Heart left ventricle (tissue), 16 donors: ENCODE results near the gene SUCO. TPM values are rescaled to one million over a fixed set of nuclear protein-coding genes. Genes with fewer than 3 reads are reported as not detected.

Source experiments
- ATAC-seq, 4 donors: fragments of 200-7000 bp; cut with Tn5 transposase; one replicate each; pipeline ENCODE4 v1.9.1; 2020 to 2022; ENCODE audit warnings: moderate library complexity in 4 of 4, mild to moderate bottlenecking in 3 of 4, moderate number of reproducible peaks in 1 of 4
- DNase-seq, 5 donors: peaks; one replicate each; pipeline ENCODE4 v3.0.0-alpha.2; 2020
- H3K27ac ChIP-seq, 12 donors: fragments of 200-600 bp; sonication (generic) in 4 of 12; one replicate each; pipeline versions ENCODE4 v1.5.0 to v1.8.0; 2016 to 2022; ENCODE audit warnings: mild to moderate bottlenecking in 2 of 12
- H3K27me3 ChIP-seq, 9 donors: fragments of 200-600 bp; sonication (generic) in 2 of 9; one replicate each; pipeline versions ENCODE4 v1.5.1 to v1.8.0; 2016 to 2022; ENCODE audit warnings: mild to moderate bottlenecking in 3 of 9
- H3K36me3 ChIP-seq, 9 donors: fragments of 200-600 bp; sonication (generic) in 2 of 9; one replicate each; pipeline versions ENCODE4 v1.5.0 to v1.8.0; 2018 to 2022; ENCODE audit warnings: mild to moderate bottlenecking in 2 of 9
- H3K4me1 ChIP-seq, 12 donors: fragments of 200-600 bp; sonication (generic) in 4 of 12; one replicate each; pipeline versions ENCODE4 v1.5.0 to v1.8.0; 2016 to 2022; ENCODE audit warnings: mild to moderate bottlenecking in 3 of 12
- H3K4me3 ChIP-seq, 12 donors: fragments of 200-600 bp; sonication (generic) in 4 of 12; one replicate each; pipeline versions ENCODE4 v1.5.0 to v1.8.0; 2017 to 2022; ENCODE audit warnings: mild to moderate bottlenecking in 9 of 12, moderate library complexity in 4 of 12
- H3K9me3 ChIP-seq, 12 donors: fragments of 200-600 bp; sonication (generic) in 4 of 12; one replicate each; pipeline versions ENCODE4 v1.5.0 to v1.8.0; 2016 to 2022; ENCODE audit warnings: mild to moderate bottlenecking in 1 of 12
- POLR2A ChIP-seq, 2 donors: fragments of 450-650 bp; IDR thresholded peaks; one replicate each; pipeline ENCODE4 v1.6.1; 2017; ENCODE audit warnings: antibody characterized with exemption in 2 of 2, mild to moderate bottlenecking in 2 of 2, moderate library complexity in 2 of 2
- WGBS, 4 donors: extraction: QIAGEN DNeasy Blood & Tissue Kit in 2 of 4; methylation state at CpG; one replicate each; pipeline versions ENCODE4 v1.1.5 to v1.1.7; 2013 to 2018; 5-methylcytosine and 5-hydroxymethylcytosine counted together
- intact Hi-C, 10 donors: fragments of 100-400 bp; cut with DNase I; formaldehyde crosslinking; loops; one replicate each; pipeline versions ENCODE4 v1.11.1 to v1.14.2; 2022
- polyA plus RNA-seq, 2 donors: library from polyadenylated mRNA; stranded (reverse); fragments of 200-250 nt; gene quantifications; one replicate each; pipeline ENCODE4 v1.2.3, GENCODE V29; 2013
- total RNA-seq, 9 donors: library from RNA; depleted of rRNA in 2 of 9; stranded (reverse); fragments of >200 nt in 2 of 9; fragmentation: NEBNext Ultra II Directional in 3 of 9; extraction: Animal tissue kit (Norgen Biotek cat#: 25700) in 3 of 9; gene quantifications; one replicate each; pipeline versions ENCODE4 v1.1.0 to v1.2.4, GENCODE V29; 2016 to 2023
- TF ChIP-seq, protein P1 (sequence below), 12 donors: fragments of 200-600 bp; sonication (generic) in 4 of 12; IDR thresholded peaks; one replicate each; pipeline versions ENCODE4 v1.5.0 to v1.8.0; 2018 to 2022; ENCODE audit warnings: antibody characterized with exemption in 12 of 12, mild to moderate bottlenecking in 5 of 12
- donor health status: ischemic (EF 13 %, LVEDD 7.1; RV severe dilation, severe dysfunction).
- donor health status: healthy with polysubstance abuse.
- donor health status: DM: no; HTN: yes; CAD: no.
- donor health status: DM: no; HTN: no; CAD: no.
- donor health status: ischemic (EF 25% LVEDD 6.9; RV normal size, moderate dysfunction).
- donor health status: ischemic (EF 25% LVEDD 5.7; RV mildly dilated, moderate dysfunction).
- donor health status: healthy.
- donor health status: DM: yes; HTN: yes; CAD: no.
- donor health status: ischemic (EF 35%, LVEDD 5.7; RV mildly dilated, moderate dysfunction).
- donor health status: nonischemic (EF 11% LVEDD 7.7; RV severe dilation, severe dysfunction).
- donor health status: DM: yes; HTN: yes; CAD: no.
- donor health status: PGD.
- donor health status: ischemic (EF 29% LVEDD 5.4; RV normal size, mild dysfunction).
- donor health status: nonischemic (EF 23%, LVEDD 6.1; RV moderate dilation, normal function).

Gene SUCO
- total and polyA plus RNA-seq, 11 donors, result 6.7 to 33.4 (median 23.7) TPM

DNA sequence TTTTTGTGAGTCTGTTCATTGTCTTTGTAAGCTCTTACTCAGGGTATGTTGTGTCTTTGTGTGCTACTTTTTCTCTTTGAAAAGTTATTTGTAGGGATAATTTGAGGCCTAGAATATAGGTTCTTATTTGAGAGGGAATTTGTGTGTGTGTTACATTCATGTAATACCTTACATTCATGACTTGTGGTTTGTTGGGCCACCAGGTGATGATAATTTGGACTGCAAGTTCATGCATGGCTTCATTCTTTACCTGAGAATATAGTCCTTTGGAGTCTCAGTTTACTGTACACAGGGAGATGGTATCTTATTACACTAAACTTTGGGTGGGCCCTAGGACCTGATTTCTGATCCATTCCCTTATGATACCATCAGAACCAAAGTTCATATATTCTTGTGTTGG, 74.2 kb downstream of the SUCO start:
- H3K4me3 ChIP-seq, result no peak overlapping the region
- no peak for ATAC-seq
- peaks cover 0 to 75% (median 44%) of the 10 kb centered on the region in 9 donors for H3K36me3 ChIP-seq
- TF ChIP-seq, protein P1, sequence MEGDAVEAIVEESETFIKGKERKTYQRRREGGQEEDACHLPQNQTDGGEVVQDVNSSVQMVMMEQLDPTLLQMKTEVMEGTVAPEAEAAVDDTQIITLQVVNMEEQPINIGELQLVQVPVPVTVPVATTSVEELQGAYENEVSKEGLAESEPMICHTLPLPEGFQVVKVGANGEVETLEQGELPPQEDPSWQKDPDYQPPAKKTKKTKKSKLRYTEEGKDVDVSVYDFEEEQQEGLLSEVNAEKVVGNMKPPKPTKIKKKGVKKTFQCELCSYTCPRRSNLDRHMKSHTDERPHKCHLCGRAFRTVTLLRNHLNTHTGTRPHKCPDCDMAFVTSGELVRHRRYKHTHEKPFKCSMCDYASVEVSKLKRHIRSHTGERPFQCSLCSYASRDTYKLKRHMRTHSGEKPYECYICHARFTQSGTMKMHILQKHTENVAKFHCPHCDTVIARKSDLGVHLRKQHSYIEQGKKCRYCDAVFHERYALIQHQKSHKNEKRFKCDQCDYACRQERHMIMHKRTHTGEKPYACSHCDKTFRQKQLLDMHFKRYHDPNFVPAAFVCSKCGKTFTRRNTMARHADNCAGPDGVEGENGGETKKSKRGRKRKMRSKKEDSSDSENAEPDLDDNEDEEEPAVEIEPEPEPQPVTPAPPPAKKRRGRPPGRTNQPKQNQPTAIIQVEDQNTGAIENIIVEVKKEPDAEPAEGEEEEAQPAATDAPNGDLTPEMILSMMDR (IDR thresholded peaks at IDR 0.05), result no peak
- no peak for TF ChIP-seq POLR2A (IDR thresholded peaks at IDR 0.05)
- DNase-seq, result no peak
- intact Hi-C loops, result loop anchor here in 3 of 10 donors (5.0 kb wide), 1 partner anchor 110 kb away; no protein-coding TSS in a partner anchor
- no peaks in the 10 kb centered on the region for H3K9me3 ChIP-seq
- H3K4me1 ChIP-seq, result no peaks in the 10 kb centered on the region
- H3K27ac ChIP-seq, result no peak overlapping the region
- no peaks in the 10 kb centered on the region for H3K27me3 ChIP-seq

DNA sequence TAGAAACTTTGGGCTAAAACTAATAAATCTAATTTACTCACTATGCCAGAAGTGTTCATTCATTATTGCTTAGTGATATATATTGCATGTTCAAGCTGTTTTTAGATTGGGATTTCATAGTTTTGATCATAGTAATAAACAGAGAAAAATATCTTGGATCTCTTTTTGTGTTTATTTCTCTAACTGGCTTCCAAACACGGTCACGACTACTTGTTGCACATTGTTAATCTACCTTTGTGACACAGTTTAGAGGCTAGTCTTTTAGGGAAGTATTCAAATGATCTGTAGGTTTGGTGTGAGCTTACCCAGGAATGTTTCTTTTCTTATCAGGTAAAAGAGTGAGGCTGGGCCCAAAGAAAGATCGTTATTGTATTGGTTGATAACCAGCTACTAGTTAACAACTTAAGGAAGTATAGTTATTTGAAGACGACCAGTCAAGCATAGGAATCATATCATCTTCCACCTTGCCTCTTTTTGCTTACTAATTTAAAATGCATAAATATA, 75.2 kb downstream of the SUCO start:
- Histone ChIP-seq H3K4me3 (no peak overlapping the region), H3K9me3 (no peaks in the 10 kb centered on the region), H3K27ac (no peak overlapping the region), H3K4me1 (no peaks in the 10 kb centered on the region), H3K36me3 (peaks cover 0 to 67% (median 34%) of the 10 kb centered on the region in 9 donors), H3K27me3 (no peaks in the 10 kb centered on the region)
- intact Hi-C loops, result loop anchor here in 6 of 10 donors (2.0 to 5.0 kb wide), 3 partner anchors 109 to 113 kb away; no protein-coding TSS in a partner anchor
- no peak for DNase-seq
- ATAC-seq, result no peak
- TF ChIP-seq, protein P1 (IDR thresholded peaks at IDR 0.05), result no peak
- TF ChIP-seq POLR2A (IDR thresholded peaks at IDR 0.05), result no peak
- 75 to 86% (median 80%) methylated on average over 4 of the region's 4 CpGs for WGBS, 4 donors

DNA sequence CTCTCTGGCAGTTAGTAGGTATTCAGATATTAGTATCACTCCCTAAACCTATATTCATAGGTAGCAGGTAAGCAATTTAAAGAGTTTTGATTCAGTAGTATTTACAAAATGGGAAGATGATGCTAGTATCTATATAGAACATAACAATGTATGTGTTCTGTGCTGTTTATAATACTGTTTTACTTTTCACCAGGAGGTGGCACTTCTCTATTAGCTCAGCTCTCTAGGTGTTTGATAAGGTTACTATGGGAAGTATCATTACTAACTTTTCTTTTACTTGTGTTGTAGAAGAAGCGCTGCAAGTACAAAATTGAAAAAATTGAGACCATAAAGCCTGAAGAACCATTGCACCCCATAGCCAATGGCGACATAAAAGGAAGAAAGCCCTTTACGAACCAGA, 76.6 kb downstream of the SUCO start:
- TF ChIP-seq, protein P1 (IDR thresholded peaks at IDR 0.05), result peak; percentile 10 to 50 (median 31)
- TF ChIP-seq POLR2A (IDR thresholded peaks at IDR 0.05), result no peak
- intact Hi-C loops, result loop anchor here in 6 of 10 donors (2.0 to 5.0 kb wide), 3 partner anchors 108 to 111 kb away; no protein-coding TSS in a partner anchor
- Histone ChIP-seq H3K9me3 (no peaks in the 10 kb centered on the region), H3K27ac (no peak overlapping the region), H3K27me3 (no peaks in the 10 kb centered on the region), H3K36me3 (peaks cover 0 to 53% (median 25%) of the 10 kb centered on the region in 9 donors), H3K4me3 (no peak overlapping the region), H3K4me1 (no peaks in the 10 kb centered on the region)
- DNase-seq (no peak), ATAC-seq (peak in 2 of 4 donors; percentile 34 to 57)
- WGBS, 4 donors, result 90 to 94% (median 92%) methylated on average over 3 of the region's 3 CpGs

DNA sequence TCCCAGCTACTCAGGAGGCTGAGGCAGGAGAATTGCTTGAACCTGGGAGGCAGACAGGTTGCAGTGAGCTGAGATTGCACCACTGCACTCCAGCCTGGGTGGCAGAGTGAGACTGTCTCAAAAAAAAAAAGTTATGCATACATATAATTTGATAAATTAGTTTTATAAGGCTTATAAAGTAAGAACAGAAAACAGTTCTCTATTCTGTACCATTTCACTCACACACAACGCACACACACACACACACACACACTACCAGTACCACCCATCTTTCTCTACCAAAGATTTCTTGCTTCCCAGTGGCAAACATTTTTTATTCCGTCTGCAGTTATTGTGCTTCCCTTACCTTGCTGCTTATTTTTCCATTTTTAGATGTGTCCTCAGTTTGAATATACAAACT, 79.5 kb downstream of the SUCO start:
- peaks cover 0 to 9% (median 0%) of the 10 kb centered on the region in 12 donors for H3K9me3 ChIP-seq
- DNase-seq (no peak), ATAC-seq (no peak)
- 74 to 97% (median 89%) methylated on average over 2 of the region's 2 CpGs for WGBS, 4 donors
- no peak overlapping the region for H3K27ac ChIP-seq
- intact Hi-C loops, result no loop called here
- H3K4me1 ChIP-seq, result no peaks in the 10 kb centered on the region
- TF ChIP-seq, protein P1 (IDR thresholded peaks at IDR 0.05), result no peak
- TF ChIP-seq POLR2A (IDR thresholded peaks at IDR 0.05), result no peak
- no peak overlapping the region for H3K4me3 ChIP-seq
- no peaks in the 10 kb centered on the region for H3K27me3 ChIP-seq
- H3K36me3 ChIP-seq, result peaks cover 0 to 40% (median 25%) of the 10 kb centered on the region in 9 donors
